GM15510 (cell line): Measurements from ENCODE around the gene CD46.

Source experiments
- POLR2A ChIP-seq: IDR thresholded peaks from 3 replicates; pipeline ENCODE4 v1.6.1; 2011; ENCODE audit warnings: borderline replicate concordance; ENCODE audit not compliant: insufficient read length; ENCODE audit errors: extremely low read depth

Gene CD46

GRCh38 chr1:207751790-207752455 lies at the start of gene CD46:
TSS of gene CD46 (plus strand) at chr1:207752054. CDS start at chr1:207752213, 159 bp downstream.
- TF ChIP-seq POLR2A: peak; percentile 90

- no peak for TF ChIP-seq POLR2A
These were observed 49.5 kb upstream of the CD46 start for GRCh38 chr1:207702317-207702716.

GRCh38 chr1:207703712-207704111 lies 48.1 kb upstream of the CD46 start:
- TF ChIP-seq POLR2A: no peak

- TF ChIP-seq POLR2A: no peak
These were observed 40.6 kb upstream of the CD46 start for GRCh38 chr1:207711285-207711684.

GRCh38 chr1:207713529-207713928 lies 38.3 kb upstream of the CD46 start:
- TF ChIP-seq POLR2A: no peak

GRCh38 chr1:207719234-207719633 lies 32.6 kb upstream of the CD46 start:
- TF ChIP-seq POLR2A: no peak

- no peak for TF ChIP-seq POLR2A
These were observed 11.6 kb upstream of the CD46 start for GRCh38 chr1:207740207-207740606.

- no peak for TF ChIP-seq POLR2A
These were observed 8.9 kb upstream of the CD46 start for GRCh38 chr1:207742850-207743555.

GRCh38 chr1:207744000-207744534 lies 7.8 kb upstream of the CD46 start:
- TF ChIP-seq POLR2A: no peak

- TF ChIP-seq POLR2A: no peak
These were observed 6.6 kb upstream of the CD46 start for GRCh38 chr1:207745285-207745684.

GRCh38 chr1:207745839-207746767 lies 5.8 kb upstream of the CD46 start:
- TF ChIP-seq POLR2A: no peak

- TF ChIP-seq POLR2A: no peak
These were observed 4.0 kb upstream of the CD46 start for GRCh38 chr1:207747627-207748492.

- TF ChIP-seq POLR2A: no peak
These were observed 2.9 kb upstream of the CD46 start for GRCh38 chr1:207748737-207749528.
